ENCODE measurements around the gene NUMBL. TPM values are rescaled to one million over a fixed set of nuclear protein-coding genes. Genes with fewer than 3 reads are reported as not detected.

NUMBL gene
- total RNA-seq, 4 donors from 2014 or later: 18.8 to 90.5 (median 44.3) TPM

- peak; percentile 59 to 71 for DNase-seq
- TF ChIP-seq POLR2A (IDR thresholded peaks at IDR 0.05) (no peak), CTCF (IDR thresholded peaks at IDR 0.05) (peak; percentile 31 to 63 (median 49))
- Histone ChIP-seq H3K4me3 (no peak overlapping the region), H3K27ac (peak overlapping the region; percentile 41 to 43), H3K4me1 (no peaks in the 10 kb centered on the region), H3K9me3 (no peaks in the 10 kb centered on the region), H3K36me3 (no peaks in the 10 kb centered on the region), H3K27me3 (no peaks in the 10 kb centered on the region)
- intact Hi-C loops (cut with DNase I; ENCODE audit: low total_unique reads): no loop called here
Observed at GRCh38 chr19:40702337-40703012, 12.0 kb upstream of the NUMBL start.

GRCh38 chr19:40701758-40702157 lies 11.3 kb upstream of the NUMBL start:
- H3K9me3 ChIP-seq: no peaks in the 10 kb centered on the region
- intact Hi-C loops (cut with DNase I; ENCODE audit: low total_unique reads): no loop called here
- H3K27ac ChIP-seq: no peak overlapping the region
- no peaks in the 10 kb centered on the region for H3K27me3 ChIP-seq
- no peak overlapping the region for H3K4me3 ChIP-seq
- H3K4me1 ChIP-seq: no peaks in the 10 kb centered on the region
- H3K36me3 ChIP-seq: no peaks in the 10 kb centered on the region
- TF ChIP-seq POLR2A (IDR thresholded peaks at IDR 0.05) (no peak), CTCF (IDR thresholded peaks at IDR 0.05) (no peak)
- DNase-seq: no peak

GRCh38 chr19:40700083-40700482 lies 9.6 kb upstream of the NUMBL start:
- Histone ChIP-seq H3K27me3 (no peaks in the 10 kb centered on the region), H3K36me3 (no peaks in the 10 kb centered on the region), H3K9me3 (no peaks in the 10 kb centered on the region), H3K4me1 (no peaks in the 10 kb centered on the region), H3K4me3 (no peak overlapping the region), H3K27ac (no peak overlapping the region)
- DNase-seq: no peak
- intact Hi-C loops (cut with DNase I; ENCODE audit: low total_unique reads): no loop called here
- TF ChIP-seq POLR2A (IDR thresholded peaks at IDR 0.05) (no peak), CTCF (IDR thresholded peaks at IDR 0.05) (no peak)

GRCh38 chr19:40697007-40697406 lies 6.6 kb upstream of the NUMBL start:
- no peak overlapping the region for H3K27ac ChIP-seq
- peaks cover 0 to 1% of the 10 kb centered on the region in 2 donors for H3K4me1 ChIP-seq
- DNase-seq: no peak
- H3K9me3 ChIP-seq: no peaks in the 10 kb centered on the region
- intact Hi-C loops (cut with DNase I; ENCODE audit: low total_unique reads): no loop called here
- no peaks in the 10 kb centered on the region for H3K27me3 ChIP-seq
- no peak for TF ChIP-seq POLR2A (IDR thresholded peaks at IDR 0.05)
- no peak for TF ChIP-seq CTCF (IDR thresholded peaks at IDR 0.05)
- no peak overlapping the region for H3K4me3 ChIP-seq
- no peaks in the 10 kb centered on the region for H3K36me3 ChIP-seq

GRCh38 chr19:40695881-40696280 lies 5.4 kb upstream of the NUMBL start:
- intact Hi-C loops (cut with DNase I; ENCODE audit: low total_unique reads): no loop called here
- no peak overlapping the region for H3K4me3 ChIP-seq
- TF ChIP-seq POLR2A (IDR thresholded peaks at IDR 0.05) (no peak), CTCF (IDR thresholded peaks at IDR 0.05) (no peak)
- H3K9me3 ChIP-seq: no peaks in the 10 kb centered on the region
- H3K4me1 ChIP-seq: peaks cover 0 to 8% of the 10 kb centered on the region in 2 donors
- DNase-seq: no peak
- H3K36me3 ChIP-seq: no peaks in the 10 kb centered on the region
- H3K27ac ChIP-seq: no peak overlapping the region
- H3K27me3 ChIP-seq: no peaks in the 10 kb centered on the region
